GM12801 (cell line): ENCODE results near the gene FIG4.

Source experiments
- TF ChIP-seq, protein P1 (sequence below): IDR thresholded peaks from one replicate; pipeline ENCODE4 v1.5.1; 2011; ENCODE audit warnings: control low read depth; ENCODE audit not compliant: insufficient read length; ENCODE audit errors: extremely low read depth

Gene FIG4

GRCh38 chr6:109768485-109768884 lies 77.4 kb downstream of the FIG4 start:
- TF ChIP-seq, protein P1, sequence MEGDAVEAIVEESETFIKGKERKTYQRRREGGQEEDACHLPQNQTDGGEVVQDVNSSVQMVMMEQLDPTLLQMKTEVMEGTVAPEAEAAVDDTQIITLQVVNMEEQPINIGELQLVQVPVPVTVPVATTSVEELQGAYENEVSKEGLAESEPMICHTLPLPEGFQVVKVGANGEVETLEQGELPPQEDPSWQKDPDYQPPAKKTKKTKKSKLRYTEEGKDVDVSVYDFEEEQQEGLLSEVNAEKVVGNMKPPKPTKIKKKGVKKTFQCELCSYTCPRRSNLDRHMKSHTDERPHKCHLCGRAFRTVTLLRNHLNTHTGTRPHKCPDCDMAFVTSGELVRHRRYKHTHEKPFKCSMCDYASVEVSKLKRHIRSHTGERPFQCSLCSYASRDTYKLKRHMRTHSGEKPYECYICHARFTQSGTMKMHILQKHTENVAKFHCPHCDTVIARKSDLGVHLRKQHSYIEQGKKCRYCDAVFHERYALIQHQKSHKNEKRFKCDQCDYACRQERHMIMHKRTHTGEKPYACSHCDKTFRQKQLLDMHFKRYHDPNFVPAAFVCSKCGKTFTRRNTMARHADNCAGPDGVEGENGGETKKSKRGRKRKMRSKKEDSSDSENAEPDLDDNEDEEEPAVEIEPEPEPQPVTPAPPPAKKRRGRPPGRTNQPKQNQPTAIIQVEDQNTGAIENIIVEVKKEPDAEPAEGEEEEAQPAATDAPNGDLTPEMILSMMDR, result no peak

- TF ChIP-seq, protein P1, result no peak
Observed at GRCh38 chr6:109769213-109769612, 78.1 kb downstream of the FIG4 start.

DNA sequence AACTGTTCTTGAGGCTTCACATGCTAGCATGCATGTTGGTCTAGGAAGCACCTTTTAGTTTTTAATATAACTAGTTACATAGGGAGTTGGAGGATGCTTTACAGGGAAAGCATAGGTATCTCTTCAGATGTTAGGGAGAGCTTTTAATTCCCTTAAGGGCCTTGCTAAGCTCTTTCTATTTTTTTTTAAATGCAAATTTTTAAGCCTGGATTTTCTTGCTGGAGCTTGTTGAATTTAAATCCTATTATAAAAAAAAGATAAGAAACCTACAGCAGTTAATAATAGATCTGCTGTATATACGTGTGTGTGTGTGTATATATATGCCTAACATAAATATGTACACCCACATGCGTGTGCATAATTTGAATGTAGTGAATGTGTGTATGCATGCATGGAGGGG lies 79.0 kb downstream of the FIG4 start:
- TF ChIP-seq, protein P1, result no peak

- TF ChIP-seq, protein P1, result no peak
Observed at GRCh38 chr6:109770779-109771178, 79.7 kb downstream of the FIG4 start.

DNA sequence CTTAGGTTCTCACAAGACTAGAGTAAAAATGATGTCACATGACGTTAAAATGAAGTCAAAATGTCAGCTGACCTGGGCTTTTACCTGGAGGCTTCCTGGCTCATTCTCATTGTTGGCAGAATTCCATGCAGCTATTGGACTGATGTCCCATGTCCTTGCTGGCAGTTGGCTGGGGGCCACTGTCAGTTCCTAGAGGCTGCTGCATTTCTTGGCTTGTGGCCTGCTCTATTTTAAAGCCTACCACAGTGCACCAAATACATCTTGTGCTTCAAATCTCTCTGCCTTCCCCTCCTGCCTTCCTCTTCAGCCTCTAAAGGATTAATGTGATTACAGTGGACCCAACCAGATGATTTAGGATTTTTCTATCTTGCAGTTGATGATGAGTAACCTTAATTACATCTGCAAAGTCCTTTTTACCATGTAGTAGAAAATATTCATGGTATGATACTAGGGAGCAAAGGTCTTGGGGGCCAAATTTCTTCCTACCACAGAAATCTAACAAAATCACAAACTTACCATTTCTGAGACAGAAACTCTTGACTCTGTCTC lies 81.9 kb downstream of the FIG4 start:
- TF ChIP-seq, protein P1, result no peak

DNA sequence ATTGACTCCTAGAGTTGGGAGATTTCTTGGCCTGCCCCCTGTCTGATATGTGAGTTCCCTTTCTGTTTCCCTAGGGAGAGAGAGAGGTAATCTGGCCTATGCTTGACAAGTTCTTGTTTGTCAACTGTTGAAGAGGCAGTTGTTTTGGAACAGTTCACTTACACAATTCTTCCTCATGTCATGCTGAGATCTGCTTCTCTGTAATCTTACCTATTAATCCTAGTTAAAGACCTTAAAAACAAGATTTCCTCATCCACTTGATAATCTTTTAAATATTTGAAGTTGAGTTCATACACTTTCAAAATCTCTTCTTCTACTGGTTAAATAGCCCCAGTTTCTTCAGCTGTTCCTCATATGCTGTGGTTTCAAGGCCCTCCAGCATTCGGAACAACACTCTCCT lies 89.9 kb downstream of the FIG4 start:
- TF ChIP-seq, protein P1, result no peak

- TF ChIP-seq, protein P1, result no peak
Observed at GRCh38 chr6:109782491-109782999, 91.4 kb downstream of the FIG4 start.
